Liver (tissue), 9 donors: ENCODE data around the gene IGF1R. TPM values are rescaled to one million over a fixed set of nuclear protein-coding genes. Genes with fewer than 3 reads are reported as not detected.

Experiments used
- DNase-seq: peaks from one replicate; pipeline ENCODE4 v3.0.0-alpha.2; 2017; ENCODE audit warnings: low spot score
- H3K27ac ChIP-seq, 2 donors: one replicate each; pipeline ENCODE4 v1.7.0; 2013; ENCODE audit warnings: inconsistent platforms in 2 of 2, low read length in 2 of 2, control low read depth in 1 of 2, low read depth in 1 of 2, mild to moderate bottlenecking in 1 of 2
- H3K27me3 ChIP-seq, 4 donors: one replicate each; pipeline versions ENCODE4 v1.6.1 to v1.7.0; 2013; ENCODE audit warnings: low read length in 3 of 4, inconsistent platforms in 1 of 4, mild to moderate bottlenecking in 1 of 4, moderate library complexity in 1 of 4; ENCODE audit not compliant: control insufficient read depth in 4 of 4, insufficient read depth in 4 of 4
- H3K36me3 ChIP-seq, 4 donors: one replicate each; pipeline versions ENCODE4 v1.6.1 to v1.7.0; 2013; ENCODE audit warnings: low read length in 3 of 4, mild to moderate bottlenecking in 3 of 4, low read depth in 1 of 4, moderate library complexity in 1 of 4; ENCODE audit not compliant: control insufficient read depth in 4 of 4, insufficient read depth in 3 of 4
- H3K4me1 ChIP-seq, 4 donors: one replicate each; pipeline versions ENCODE4 v1.6.1 to v1.7.0; 2013; ENCODE audit warnings: low read length in 3 of 4, mild to moderate bottlenecking in 3 of 4, moderate library complexity in 1 of 4; ENCODE audit not compliant: control insufficient read depth in 4 of 4, insufficient read depth in 4 of 4
- H3K4me3 ChIP-seq, 3 donors: one replicate each; pipeline versions ENCODE4 v1.6.1 to v1.7.0; 2013; ENCODE audit warnings: low read length in 3 of 3, control low read depth in 1 of 3, low read depth in 1 of 3, mild to moderate bottlenecking in 1 of 3
- H3K9ac ChIP-seq, 2 donors: one replicate each; pipeline ENCODE4 v1.7.0; 2013; ENCODE audit warnings: low read length in 2 of 2, mild to moderate bottlenecking in 2 of 2, moderate library complexity in 2 of 2, control low read depth in 1 of 2, low read depth in 1 of 2
- H3K9me3 ChIP-seq, 4 donors: one replicate each; pipeline versions ENCODE4 v1.6.1 to v1.7.0; 2013; ENCODE audit warnings: low read length in 3 of 4; ENCODE audit not compliant: control insufficient read depth in 4 of 4
- ATF3 ChIP-seq: IDR thresholded peaks from 2 replicates; pipeline ENCODE4 v1.6.1; 2016; ENCODE audit warnings: antibody characterized with exemption
- EGR1 ChIP-seq, 2 donors: IDR thresholded peaks; 2 replicates each; pipeline ENCODE4 v1.6.1; 2016 to 2018; ENCODE audit warnings: antibody characterized with exemption in 2 of 2, low read depth in 2 of 2
- FOXA2 ChIP-seq: IDR thresholded peaks from 2 replicates; pipeline ENCODE4 v1.6.1; 2016; ENCODE audit warnings: antibody characterized with exemption
- HNF4A ChIP-seq, 2 donors: conservative IDR thresholded peaks; 2 replicates each; pipeline ENCODE4 v1.6.1; 2016; ENCODE audit warnings: antibody characterized with exemption in 2 of 2, mild to moderate bottlenecking in 2 of 2
- HNF4G ChIP-seq: IDR thresholded peaks from 2 replicates; pipeline ENCODE4 v1.6.1; 2016; ENCODE audit warnings: antibody characterized with exemption
- JUND ChIP-seq, 2 donors: IDR thresholded peaks; 2 replicates each; pipeline ENCODE4 v1.6.1; 2016; ENCODE audit warnings: antibody characterized with exemption in 2 of 2
- MAX ChIP-seq: IDR thresholded peaks from 2 replicates; pipeline ENCODE4 v1.6.1; 2016; ENCODE audit warnings: antibody characterized with exemption
- NR2F2 ChIP-seq: IDR thresholded peaks from 2 replicates; pipeline ENCODE4 v1.6.1; 2016; ENCODE audit warnings: antibody characterized with exemption
- RAD21 ChIP-seq, 2 donors: IDR thresholded peaks; 2 replicates each; pipeline ENCODE4 v1.6.1; 2016; ENCODE audit warnings: antibody characterized with exemption in 2 of 2, mild to moderate bottlenecking in 2 of 2
- REST ChIP-seq: IDR thresholded peaks from 2 replicates; pipeline ENCODE4 v1.6.1; 2016; ENCODE audit warnings: antibody characterized with exemption, mild to moderate bottlenecking
- RXRA ChIP-seq, 2 donors: IDR thresholded peaks; 2 replicates each; pipeline ENCODE4 v1.6.1; 2017 to 2018; ENCODE audit warnings: antibody characterized with exemption in 2 of 2, mild to moderate bottlenecking in 1 of 2
- SP1 ChIP-seq: IDR thresholded peaks from 2 replicates; pipeline ENCODE4 v1.6.1; 2018; ENCODE audit warnings: antibody characterized with exemption, mild to moderate bottlenecking
- TAF1 ChIP-seq: conservative IDR thresholded peaks from 2 replicates; pipeline ENCODE4 v1.6.1; 2016; ENCODE audit warnings: antibody characterized with exemption, mild to moderate bottlenecking
- YY1 ChIP-seq: IDR thresholded peaks from 2 replicates; pipeline ENCODE4 v1.6.1; 2016; ENCODE audit warnings: antibody characterized with exemption, mild to moderate bottlenecking
- ZBTB33 ChIP-seq: IDR thresholded peaks from 2 replicates; pipeline ENCODE4 v1.6.1; 2016; ENCODE audit warnings: antibody characterized with exemption
- WGBS: extraction: QIAGEN DNeasy Blood & Tissue Kit; methylation state at CpG from one replicate; pipeline ENCODE4 v1.1.7; 2013; 5-methylcytosine and 5-hydroxymethylcytosine counted together
- polyA plus RNA-seq, 2 donors: library from polyadenylated mRNA; stranded (reverse) in 1 of 2; unstranded in 1 of 2; fragments of 200-250 nt in 1 of 2; fragments of >200 nt in 1 of 2; fragmentation: Nextera tagmentation in 1 of 2; extraction: Ambion mirVana in 1 of 2; gene quantifications; one replicate each; pipeline versions ENCODE4 v1.2.1 to v1.2.3, GENCODE V29; 2013 to 2015
- total RNA-seq, 2 donors: library from RNA; depleted of rRNA; stranded (reverse); fragments of >200 nt; gene quantifications; one replicate each; pipeline ENCODE4 v1.2.3, GENCODE V29; 2014
- donor health status: healthy.
- donor health status: healthy.
- donor health status: healthy.
- donor health status: healthy.
- donor health status: healthy.

The IGF1R gene
- total and polyA plus RNA-seq, 4 donors = 0.69 to 10.3 (median 3.2) TPM

- Histone ChIP-seq H3K4me1 (peaks cover 6 to 30% (median 22%) of the 10 kb centered on the region in 4 donors), H3K9me3 (no peaks in the 10 kb centered on the region), H3K9ac (no peak overlapping the region), H3K27ac (peak overlapping the region in 1 of 2 donors; percentile 13), H3K36me3 (no peaks in the 10 kb centered on the region), H3K4me3 (no peak overlapping the region), H3K27me3 (no peaks in the 10 kb centered on the region)
- TF ChIP-seq MAX (no peak), ATF3 (no peak), SP1 (no peak), HNF4A (conservative IDR thresholded peaks at IDR 0.05) (peak in 1 of 2 donors; percentile 15), NR2F2 (peak; percentile 62)
- no peak for DNase-seq
- WGBS = 74% methylated on average over 25 of the region's 25 CpGs
Measured at GRCh38 chr15:98955961-98956723, 307.8 kb downstream of the IGF1R start.

GRCh38 chr15:98956796-98957553, 308.6 kb downstream of the IGF1R start:
- WGBS = 93% methylated on average over 39 of the region's 39 CpGs
- Histone ChIP-seq H3K9ac (no peak overlapping the region), H3K4me3 (no peak overlapping the region), H3K27me3 (no peaks in the 10 kb centered on the region), H3K36me3 (peaks cover 0 to 4% (median 0%) of the 10 kb centered on the region in 4 donors), H3K9me3 (peaks cover 0 to 6% (median 5%) of the 10 kb centered on the region in 4 donors), H3K4me1 (peaks cover 5 to 21% (median 15%) of the 10 kb centered on the region in 4 donors), H3K27ac (no peak overlapping the region)
- TF ChIP-seq RAD21 (IDR thresholded peaks at IDR 0.05) = no peak
- TF ChIP-seq TAF1 = no peak
- no peak for TF ChIP-seq FOXA2
- no peak for DNase-seq

- H3K36me3 ChIP-seq = peaks cover 0 to 7% (median 0%) of the 10 kb centered on the region in 4 donors
- no peaks in the 10 kb centered on the region for H3K27me3 ChIP-seq
- H3K9me3 ChIP-seq = peaks cover 0 to 12% (median 6%) of the 10 kb centered on the region in 4 donors
- H3K27ac ChIP-seq = no peak overlapping the region
- no peak overlapping the region for H3K9ac ChIP-seq
- DNase-seq = no peak
- no peak overlapping the region for H3K4me3 ChIP-seq
- H3K4me1 ChIP-seq = peaks cover 5 to 17% (median 10%) of the 10 kb centered on the region in 4 donors
- TF ChIP-seq HNF4G = no peak
- no peak for TF ChIP-seq NR2F2
- no peak for TF ChIP-seq FOXA2
- WGBS = 83% methylated on average over 6 of the region's 6 CpGs
Measured at GRCh38 chr15:98957655-98958054, 309.3 kb downstream of the IGF1R start.

GRCh38 chr15:98958076-98958475, 309.7 kb downstream of the IGF1R start:
- Histone ChIP-seq H3K4me3 (no peak overlapping the region), H3K27ac (no peak overlapping the region), H3K27me3 (no peaks in the 10 kb centered on the region), H3K36me3 (peaks cover 0 to 7% (median 0%) of the 10 kb centered on the region in 4 donors), H3K4me1 (peaks cover 5 to 17% (median 10%) of the 10 kb centered on the region in 4 donors), H3K9me3 (peaks cover 0 to 12% (median 6%) of the 10 kb centered on the region in 4 donors), H3K9ac (no peak overlapping the region)
- 97% methylated on average over 11 of the region's 11 CpGs for WGBS
- no peak for DNase-seq
- TF ChIP-seq FOXA2 (no peak), YY1 (no peak), MAX (no peak), RAD21 (IDR thresholded peaks at IDR 0.05) (no peak), NR2F2 (no peak), RXRA (IDR thresholded peaks at IDR 0.05) (no peak), HNF4A (conservative IDR thresholded peaks at IDR 0.05) (no peak), HNF4G (no peak), JUND (IDR thresholded peaks at IDR 0.05) (no peak), ZBTB33 (no peak), REST (no peak), EGR1 (IDR thresholded peaks at IDR 0.05; ENCODE audit: low read depth in 2 of 2) (no peak), TAF1 (no peak)
